Measurements from ENCODE around the gene ADARB2.

ADARB2 gene

GRCh38 chr10:1267568-1267967 is 469.8 kb downstream of the ADARB2 start:
- Histone ChIP-seq H4K20me1 (ENCODE audit: insufficient read depth) (no peaks in the 10 kb centered on the region), H3K36me3 (ENCODE audit: insufficient read depth) (no peaks in the 10 kb centered on the region), H3K27me3 (ENCODE audit: insufficient read depth, low read depth) (no peaks in the 10 kb centered on the region), H3K4me1 (ENCODE audit: low read depth, poor library complexity, severe bottlenecking) (no peaks in the 10 kb centered on the region), H3K27ac (no peak overlapping the region), H3K4me2 (no peak overlapping the region), H2AFZ (ENCODE audit: low read depth) (no peak overlapping the region), H3K4me3 (IDR thresholded peaks at IDR 0.05; ENCODE audit: insufficient read depth, low read depth, low read length) (no peak overlapping the region), H3K79me2 (ENCODE audit: insufficient read depth, low read depth) (no peaks in the 10 kb centered on the region), H3K9ac (no peak overlapping the region)
- TF ChIP-seq CTCF (conservative IDR thresholded peaks at IDR 0.05; ENCODE audit: low read depth, low read length), result no peak

DNA sequence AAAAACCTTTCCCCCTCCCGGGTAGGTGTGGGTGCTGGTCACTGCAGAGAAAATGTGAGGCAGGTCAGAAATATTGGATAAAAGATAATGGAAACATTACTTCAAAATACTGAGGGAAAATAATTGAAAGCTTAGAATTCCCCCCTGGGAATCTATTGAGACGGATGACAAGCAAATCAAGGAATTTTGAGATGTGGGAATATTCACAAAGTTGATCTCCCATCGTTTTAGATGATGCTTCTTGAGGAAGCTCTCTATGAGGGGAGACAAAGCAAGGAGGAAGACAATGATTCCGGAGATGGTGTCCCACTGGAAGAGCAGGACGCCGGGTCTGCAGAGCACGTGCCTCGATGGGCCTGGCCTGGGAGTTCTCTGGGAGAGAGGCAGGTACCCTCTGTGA is 470.2 kb downstream of the ADARB2 start:
- H3K27ac ChIP-seq, result no peak overlapping the region
- H4K20me1 ChIP-seq (ENCODE audit: insufficient read depth), result no peaks in the 10 kb centered on the region
- H3K4me2 ChIP-seq, result no peak overlapping the region
- H3K79me2 ChIP-seq (ENCODE audit: insufficient read depth, low read depth), result no peaks in the 10 kb centered on the region
- no peak overlapping the region for H3K9ac ChIP-seq
- TF ChIP-seq CTCF (conservative IDR thresholded peaks at IDR 0.05; ENCODE audit: low read depth, low read length), result no peak
- H3K36me3 ChIP-seq (ENCODE audit: insufficient read depth), result no peaks in the 10 kb centered on the region
- no peaks in the 10 kb centered on the region for H3K27me3 ChIP-seq (ENCODE audit: insufficient read depth, low read depth)
- H2AFZ ChIP-seq (ENCODE audit: low read depth), result no peak overlapping the region
- H3K4me1 ChIP-seq (ENCODE audit: low read depth, poor library complexity, severe bottlenecking), result no peaks in the 10 kb centered on the region
- H3K4me3 ChIP-seq (IDR thresholded peaks at IDR 0.05; ENCODE audit: insufficient read depth, low read depth, low read length), result no peak overlapping the region

DNA sequence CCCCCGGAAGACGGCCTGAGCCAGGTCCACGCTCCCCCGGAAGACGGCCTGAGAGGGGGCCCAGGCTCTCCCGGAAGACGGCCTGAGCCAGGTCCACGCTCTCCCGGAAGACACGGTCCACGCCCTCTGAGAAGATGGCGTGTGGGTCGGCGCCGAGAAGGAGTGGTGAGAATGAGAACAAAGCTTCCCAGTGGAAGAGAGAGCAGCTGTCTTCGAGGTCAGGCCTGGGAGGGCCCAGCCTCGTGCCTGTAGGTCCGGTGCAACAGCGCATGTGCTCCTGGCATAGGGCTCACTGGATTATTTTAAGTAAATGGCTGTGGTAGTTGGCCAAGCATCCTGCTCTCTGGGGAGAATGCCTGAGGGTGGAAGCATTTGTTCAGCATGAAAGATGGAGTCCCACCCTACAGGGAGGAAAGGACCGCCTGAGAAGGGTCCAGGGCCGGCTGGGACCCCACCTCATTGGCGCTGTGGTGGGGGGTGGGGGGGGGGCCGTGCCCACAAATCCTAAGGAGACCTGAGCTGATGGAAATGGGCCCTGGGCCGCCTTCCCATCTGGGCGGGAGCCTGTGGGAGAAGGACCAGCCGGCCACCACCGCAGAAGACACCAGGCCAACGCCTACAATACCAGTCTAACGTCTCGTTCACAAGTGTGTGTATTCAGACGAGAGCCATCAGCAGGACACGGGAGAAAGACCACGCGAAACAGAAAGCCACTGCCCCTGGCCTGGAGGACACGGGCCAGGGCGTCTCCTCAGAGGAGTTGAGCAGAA is 471.1 kb downstream of the ADARB2 start:
- no peak overlapping the region for H3K9ac ChIP-seq

GRCh38 chr10:1264001-1264400 is 473.3 kb downstream of the ADARB2 start:
- TF ChIP-seq CTCF (conservative IDR thresholded peaks at IDR 0.05; ENCODE audit: low read depth, low read length), result no peak
- Histone ChIP-seq H3K4me1 (ENCODE audit: low read depth, poor library complexity, severe bottlenecking) (no peaks in the 10 kb centered on the region), H3K4me2 (no peak overlapping the region), H3K27me3 (ENCODE audit: insufficient read depth, low read depth) (no peaks in the 10 kb centered on the region), H3K27ac (no peak overlapping the region), H4K20me1 (ENCODE audit: insufficient read depth) (no peaks in the 10 kb centered on the region), H2AFZ (ENCODE audit: low read depth) (no peak overlapping the region), H3K79me2 (ENCODE audit: insufficient read depth, low read depth) (no peaks in the 10 kb centered on the region), H3K9ac (no peak overlapping the region), H3K4me3 (IDR thresholded peaks at IDR 0.05; ENCODE audit: insufficient read depth, low read depth, low read length) (no peak overlapping the region), H3K36me3 (ENCODE audit: insufficient read depth) (no peaks in the 10 kb centered on the region)

More for the DNA sequence above, 471.1 kb downstream of the ADARB2 start:
- Histone ChIP-seq H3K4me1 (ENCODE audit: low read depth, poor library complexity, severe bottlenecking) (no peaks in the 10 kb centered on the region), H2AFZ (ENCODE audit: low read depth) (no peak overlapping the region), H3K27ac (no peak overlapping the region), H3K79me2 (ENCODE audit: insufficient read depth, low read depth) (no peaks in the 10 kb centered on the region), H3K4me2 (no peak overlapping the region), H3K36me3 (ENCODE audit: insufficient read depth) (no peaks in the 10 kb centered on the region), H3K27me3 (ENCODE audit: insufficient read depth, low read depth) (no peaks in the 10 kb centered on the region), H4K20me1 (ENCODE audit: insufficient read depth) (no peaks in the 10 kb centered on the region), H3K4me3 (IDR thresholded peaks at IDR 0.05; ENCODE audit: insufficient read depth, low read depth, low read length) (no peak overlapping the region)
- TF ChIP-seq CTCF (conservative IDR thresholded peaks at IDR 0.05; ENCODE audit: low read depth, low read length), result no peak
